ENCODE results near the gene KCND3.

KCND3 gene

GRCh38 chr1:111843177-111843576, 146.3 kb downstream of the KCND3 start:
- no peak for DNase-seq (ENCODE audit: low read depth)

GRCh38 chr1:111842411-111842810, 147.1 kb downstream of the KCND3 start:
- no peak for DNase-seq (ENCODE audit: low read depth)

- DNase-seq (ENCODE audit: low read depth), result no peak
Measured at GRCh38 chr1:111841746-111842145, 147.7 kb downstream of the KCND3 start.

GRCh38 chr1:111841189-111841588, 148.3 kb downstream of the KCND3 start:
- no peak for DNase-seq (ENCODE audit: low read depth)

- DNase-seq (ENCODE audit: low read depth), result no peak
Measured at GRCh38 chr1:111837393-111837792, 152.1 kb downstream of the KCND3 start.

- DNase-seq (ENCODE audit: low read depth), result no peak
Measured at GRCh38 chr1:111836111-111836510, 153.4 kb downstream of the KCND3 start.

GRCh38 chr1:111835514-111835913, 154.0 kb downstream of the KCND3 start:
- DNase-seq (ENCODE audit: low read depth), result no peak

GRCh38 chr1:111834956-111835355, 154.5 kb downstream of the KCND3 start:
- no peak for DNase-seq (ENCODE audit: low read depth)

GRCh38 chr1:111833334-111833733, 156.1 kb downstream of the KCND3 start:
- no peak for DNase-seq (ENCODE audit: low read depth)

- DNase-seq (ENCODE audit: low read depth), result no peak
Measured at GRCh38 chr1:111832521-111833155, 156.8 kb downstream of the KCND3 start.

GRCh38 chr1:111831153-111831552, 158.3 kb downstream of the KCND3 start:
- DNase-seq (ENCODE audit: low read depth), result no peak

- no peak for DNase-seq (ENCODE audit: low read depth)
Measured at GRCh38 chr1:111827946-111828345, 161.5 kb downstream of the KCND3 start.

- DNase-seq (ENCODE audit: low read depth), result no peak
Measured at GRCh38 chr1:111826278-111826677, 163.2 kb downstream of the KCND3 start.

- DNase-seq (ENCODE audit: low read depth), result no peak
Measured at GRCh38 chr1:111825217-111825616, 164.3 kb downstream of the KCND3 start.

GRCh38 chr1:111822138-111822537, 167.3 kb downstream of the KCND3 start:
- no peak for DNase-seq (ENCODE audit: low read depth)

GRCh38 chr1:111821121-111821745, 168.2 kb downstream of the KCND3 start:
- DNase-seq (ENCODE audit: low read depth), result no peak

GRCh38 chr1:111819566-111820263, 169.8 kb downstream of the KCND3 start:
- DNase-seq (ENCODE audit: low read depth), result no peak

GRCh38 chr1:111818546-111818945, 170.9 kb downstream of the KCND3 start:
- DNase-seq (ENCODE audit: low read depth), result no peak

GRCh38 chr1:111818081-111818480, 171.4 kb downstream of the KCND3 start:
- no peak for DNase-seq (ENCODE audit: low read depth)

GRCh38 chr1:111814642-111815041, 174.8 kb downstream of the KCND3 start:
- DNase-seq (ENCODE audit: low read depth), result no peak

- DNase-seq (ENCODE audit: low read depth), result no peak
Measured at GRCh38 chr1:111814305-111814628, 175.2 kb downstream of the KCND3 start.

- DNase-seq (ENCODE audit: low read depth), result no peak
Measured at GRCh38 chr1:111813440-111814304, 175.8 kb downstream of the KCND3 start.

GRCh38 chr1:111812306-111812705, 177.2 kb downstream of the KCND3 start:
- no peak for DNase-seq (ENCODE audit: low read depth)
